Measurements from ENCODE around the gene MAP4K1.
A peak's percentile ranks its signal among the peaks of the same experiment; 100 is the strongest.

Gene MAP4K1

GRCh38 chr19:38547421-38547820 lies 70.3 kb downstream of the MAP4K1 start:
- Histone ChIP-seq H2BK5ac (ENCODE audit: low read depth, low read length, poor library complexity) (no peak overlapping the region), H2AK5ac (ENCODE audit: low read length) (no peak overlapping the region), H3K4me3 (ENCODE audit: low read depth, low read length) (no peak overlapping the region), H3K14ac (ENCODE audit: low read length) (no peak overlapping the region), H3K4me1 (ENCODE audit: control insufficient read depth in 1 of 2, insufficient read depth in 2 of 2, low read length in 2 of 2) (peaks cover 0 to 4% of the 10 kb centered on the region in 2 experiments), H3K9ac (ENCODE audit: low read length) (no peak overlapping the region), H3K9me3 (ENCODE audit: insufficient read depth, low read depth, low read length) (no peaks in the 10 kb centered on the region), H2BK12ac (ENCODE audit: low read length) (no peak overlapping the region), H2BK120ac (ENCODE audit: insufficient read depth, low read length, poor library complexity) (no peak overlapping the region), H3K18ac (ENCODE audit: low read length) (no peak overlapping the region), H3K27ac (ENCODE audit: low read depth, low read length) (no peak overlapping the region), H4K91ac (ENCODE audit: low read depth, low read length) (no peak overlapping the region), H3K79me2 (ENCODE audit: control insufficient read depth, insufficient read depth, low read length, poor library complexity) (no peaks in the 10 kb centered on the region), H3K79me1 (ENCODE audit: low read length) (no peaks in the 10 kb centered on the region), H3K23ac (ENCODE audit: low read length) (no peak overlapping the region), H3K27me3 (ENCODE audit: insufficient read depth, low read length) (no peaks in the 10 kb centered on the region), H4K8ac (ENCODE audit: low read depth, low read length) (no peak overlapping the region), H2AFZ (ENCODE audit: insufficient read depth, low read length, poor library complexity) (no peak overlapping the region), H3K4me2 (ENCODE audit: low read length) (no peak overlapping the region), H3K36me3 (ENCODE audit: control insufficient read depth in 1 of 2, insufficient read depth in 2 of 2, low read length in 2 of 2) (no peaks in the 10 kb centered on the region), H4K12ac (ENCODE audit: low read depth, low read length) (no peak overlapping the region), H3K4ac (ENCODE audit: low read depth, low read length) (no peak overlapping the region)
- no peak for DNase-seq
- WGBS (ENCODE audit: extremely low coverage, insufficient coverage, insufficient read length): no CpG with 5 or more reads among the region's 5 CpGs

GRCh38 chr19:38545596-38545995 lies 72.2 kb downstream of the MAP4K1 start:
- no CpG with 5 or more reads among the region's 8 CpGs for WGBS (ENCODE audit: extremely low coverage, insufficient coverage, insufficient read length)
- no peak overlapping the region for H3K4me3 ChIP-seq (ENCODE audit: low read depth, low read length)
- H3K27ac ChIP-seq (ENCODE audit: low read depth, low read length): no peak overlapping the region
- no peak overlapping the region for H3K14ac ChIP-seq (ENCODE audit: low read length)
- no peaks in the 10 kb centered on the region for H3K9me3 ChIP-seq (ENCODE audit: insufficient read depth, low read depth, low read length)
- H4K91ac ChIP-seq (ENCODE audit: low read depth, low read length): no peak overlapping the region
- H2BK120ac ChIP-seq (ENCODE audit: insufficient read depth, low read length, poor library complexity): no peak overlapping the region
- H2BK5ac ChIP-seq (ENCODE audit: low read depth, low read length, poor library complexity): no peak overlapping the region
- H2AFZ ChIP-seq (ENCODE audit: insufficient read depth, low read length, poor library complexity): no peak overlapping the region
- no peak overlapping the region for H4K8ac ChIP-seq (ENCODE audit: low read depth, low read length)
- peaks cover 0 to 4% of the 10 kb centered on the region in 2 experiments for H3K4me1 ChIP-seq (ENCODE audit: control insufficient read depth in 1 of 2, insufficient read depth in 2 of 2, low read length in 2 of 2)
- no peak overlapping the region for H3K23ac ChIP-seq (ENCODE audit: low read length)
- H2AK5ac ChIP-seq (ENCODE audit: low read length): no peak overlapping the region
- H3K79me1 ChIP-seq (ENCODE audit: low read length): no peaks in the 10 kb centered on the region
- H3K4me2 ChIP-seq (ENCODE audit: low read length): no peak overlapping the region
- H3K9ac ChIP-seq (ENCODE audit: low read length): no peak overlapping the region
- no peak overlapping the region for H2BK12ac ChIP-seq (ENCODE audit: low read length)
- H3K79me2 ChIP-seq (ENCODE audit: control insufficient read depth, insufficient read depth, low read length, poor library complexity): no peaks in the 10 kb centered on the region
- H3K36me3 ChIP-seq (ENCODE audit: control insufficient read depth in 1 of 2, insufficient read depth in 2 of 2, low read length in 2 of 2): no peaks in the 10 kb centered on the region
- DNase-seq: no peak
- H3K18ac ChIP-seq (ENCODE audit: low read length): no peak overlapping the region
- no peak overlapping the region for H4K12ac ChIP-seq (ENCODE audit: low read depth, low read length)
- no peaks in the 10 kb centered on the region for H3K27me3 ChIP-seq (ENCODE audit: insufficient read depth, low read length)
- no peak overlapping the region for H3K4ac ChIP-seq (ENCODE audit: low read depth, low read length)

- Histone ChIP-seq H4K91ac (ENCODE audit: low read depth, low read length) (peak overlapping the region; percentile 57), H3K4me1 (ENCODE audit: control insufficient read depth in 1 of 2, insufficient read depth in 2 of 2, low read length in 2 of 2) (peaks cover 0 to 4% of the 10 kb centered on the region in 2 experiments), H2AK5ac (ENCODE audit: low read length) (no peak overlapping the region), H3K4me3 (ENCODE audit: low read depth, low read length) (no peak overlapping the region), H2BK120ac (ENCODE audit: insufficient read depth, low read length, poor library complexity) (peak overlapping the region; percentile 46), H3K14ac (ENCODE audit: low read length) (no peak overlapping the region), H4K8ac (ENCODE audit: low read depth, low read length) (peak overlapping the region; percentile 68), H3K9ac (ENCODE audit: low read length) (no peak overlapping the region), H3K36me3 (ENCODE audit: control insufficient read depth in 1 of 2, insufficient read depth in 2 of 2, low read length in 2 of 2) (no peaks in the 10 kb centered on the region), H2AFZ (ENCODE audit: insufficient read depth, low read length, poor library complexity) (no peak overlapping the region), H2BK5ac (ENCODE audit: low read depth, low read length, poor library complexity) (peak overlapping the region; percentile 20), H3K18ac (ENCODE audit: low read length) (no peak overlapping the region), H3K9me3 (ENCODE audit: insufficient read depth, low read depth, low read length) (no peaks in the 10 kb centered on the region), H3K23ac (ENCODE audit: low read length) (no peak overlapping the region), H3K4me2 (ENCODE audit: low read length) (no peak overlapping the region), H3K27me3 (ENCODE audit: insufficient read depth, low read length) (no peaks in the 10 kb centered on the region), H2BK12ac (ENCODE audit: low read length) (no peak overlapping the region), H3K27ac (ENCODE audit: low read depth, low read length) (no peak overlapping the region), H3K79me2 (ENCODE audit: control insufficient read depth, insufficient read depth, low read length, poor library complexity) (no peaks in the 10 kb centered on the region), H4K12ac (ENCODE audit: low read depth, low read length) (no peak overlapping the region), H3K4ac (ENCODE audit: low read depth, low read length) (no peak overlapping the region), H3K79me1 (ENCODE audit: low read length) (no peaks in the 10 kb centered on the region)
- peak in 1 of 2 donors; percentile 24 for DNase-seq
- no CpG with 5 or more reads among the region's 6 CpGs for WGBS (ENCODE audit: extremely low coverage, insufficient coverage, insufficient read length)
These were observed 73.0 kb downstream of the MAP4K1 start for GRCh38 chr19:38544569-38545315.

GRCh38 chr19:38543807-38544568 lies 73.8 kb downstream of the MAP4K1 start:
- H3K9ac ChIP-seq (ENCODE audit: low read length): no peak overlapping the region
- no peak overlapping the region for H2AK5ac ChIP-seq (ENCODE audit: low read length)
- H3K79me1 ChIP-seq (ENCODE audit: low read length): no peaks in the 10 kb centered on the region
- no peak overlapping the region for H2BK12ac ChIP-seq (ENCODE audit: low read length)
- H3K27ac ChIP-seq (ENCODE audit: low read depth, low read length): no peak overlapping the region
- H4K91ac ChIP-seq (ENCODE audit: low read depth, low read length): no peak overlapping the region
- H3K79me2 ChIP-seq (ENCODE audit: control insufficient read depth, insufficient read depth, low read length, poor library complexity): no peaks in the 10 kb centered on the region
- no peak overlapping the region for H2BK120ac ChIP-seq (ENCODE audit: insufficient read depth, low read length, poor library complexity)
- H3K27me3 ChIP-seq (ENCODE audit: insufficient read depth, low read length): no peaks in the 10 kb centered on the region
- no peaks in the 10 kb centered on the region for H3K36me3 ChIP-seq (ENCODE audit: control insufficient read depth in 1 of 2, insufficient read depth in 2 of 2, low read length in 2 of 2)
- no peak overlapping the region for H4K8ac ChIP-seq (ENCODE audit: low read depth, low read length)
- no peak overlapping the region for H3K4ac ChIP-seq (ENCODE audit: low read depth, low read length)
- no peak overlapping the region for H4K12ac ChIP-seq (ENCODE audit: low read depth, low read length)
- WGBS (ENCODE audit: extremely low coverage, insufficient coverage, insufficient read length): no CpG with 5 or more reads among the region's 21 CpGs
- no peak overlapping the region for H3K4me2 ChIP-seq (ENCODE audit: low read length)
- H3K4me3 ChIP-seq (ENCODE audit: low read depth, low read length): no peak overlapping the region
- no peak overlapping the region for H3K18ac ChIP-seq (ENCODE audit: low read length)
- H3K4me1 ChIP-seq (ENCODE audit: control insufficient read depth in 1 of 2, insufficient read depth in 2 of 2, low read length in 2 of 2): peaks cover 0 to 4% of the 10 kb centered on the region in 2 experiments
- H3K23ac ChIP-seq (ENCODE audit: low read length): no peak overlapping the region
- no peak overlapping the region for H2AFZ ChIP-seq (ENCODE audit: insufficient read depth, low read length, poor library complexity)
- no peak overlapping the region for H2BK5ac ChIP-seq (ENCODE audit: low read depth, low read length, poor library complexity)
- peak; percentile 90 to 95 for DNase-seq
- no peaks in the 10 kb centered on the region for H3K9me3 ChIP-seq (ENCODE audit: insufficient read depth, low read depth, low read length)
- H3K14ac ChIP-seq (ENCODE audit: low read length): no peak overlapping the region

Measured in trophoblast cell (in vitro differentiated cells and primary cell).